Bronchial epithelial cell (primary cell): ENCODE measurements around the gene AGA. TPM values are rescaled to one million over a fixed set of nuclear protein-coding genes. Genes with fewer than 3 reads are reported as not detected.
A peak's percentile ranks its signal among the peaks of the same experiment; 100 is the strongest.

ENCODE experiments used
- DNase-seq: peaks from one replicate; pipeline ENCODE4 v3.0.0-alpha.2; 2010; ENCODE audit warnings: low read depth
- FAIRE-seq: peaks from 2 replicates; lab custom pipeline; 2011; peaks lifted over from hg19 to GRCh38; lab: Jason Lieb, UNC
- H3K27me3 ChIP-seq: 2 replicates; pipeline ENCODE4 v1.5.1; 2011; ENCODE audit warnings: low read length; ENCODE audit not compliant: control insufficient read depth, insufficient read depth
- H3K36me3 ChIP-seq: 2 replicates; pipeline ENCODE4 v1.5.1; 2011; ENCODE audit warnings: low read length; ENCODE audit not compliant: control insufficient read depth, insufficient read depth
- H3K4me3 ChIP-seq: 2 replicates; pipeline ENCODE4 v1.5.1; 2011; ENCODE audit warnings: mild to moderate bottlenecking, low read depth, low read length, control low read depth
- total RNA-seq: library from RNA; depleted of rRNA; stranded (reverse); fragments of >200 nt; gene quantifications from 2 replicates; pipeline ENCODE4 v1.2.1, GENCODE V29; 2014
- TF ChIP-seq, protein P1 (sequence below): IDR thresholded peaks from 2 replicates; pipeline ENCODE4 v1.5.1; 2011; ENCODE audit warnings: mild to moderate bottlenecking, moderate library complexity, low read length, control low read depth, inconsistent platforms; ENCODE audit not compliant: insufficient read depth, severe bottlenecking

The AGA gene
- total RNA-seq, 1 donor from 2014 or later: 71.3 TPM

DNA sequence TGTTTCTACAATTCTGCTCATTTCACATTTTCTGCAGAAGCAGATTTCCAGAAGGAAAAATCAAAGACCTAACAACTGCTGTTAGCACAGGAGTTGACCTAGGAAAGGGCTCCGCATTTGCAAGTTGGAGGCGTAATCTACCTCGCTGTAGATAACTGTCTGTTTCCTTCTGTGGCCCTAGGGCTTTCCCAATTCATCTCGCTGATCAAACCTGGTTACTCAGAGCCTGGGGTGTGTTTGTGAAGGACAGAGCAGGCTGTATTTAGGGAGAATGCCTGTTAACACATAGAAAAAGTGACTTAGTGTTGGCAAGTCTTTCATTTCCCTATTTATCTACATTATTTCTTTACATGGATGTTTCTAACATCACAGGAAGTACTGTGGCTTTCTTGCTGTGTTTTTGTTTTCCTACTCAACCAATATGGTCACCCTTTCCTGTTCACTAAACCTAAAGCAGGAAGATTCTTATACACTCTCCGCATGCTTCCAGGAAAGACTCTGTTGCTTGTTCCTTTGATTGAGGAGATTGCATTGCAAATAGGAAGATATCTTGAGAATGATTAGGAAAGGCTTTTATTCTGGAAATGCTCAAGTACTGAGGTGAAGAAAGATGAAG is 40.5 kb downstream of the AGA start:
- no peak for FAIRE-seq
- TF ChIP-seq, protein P1, sequence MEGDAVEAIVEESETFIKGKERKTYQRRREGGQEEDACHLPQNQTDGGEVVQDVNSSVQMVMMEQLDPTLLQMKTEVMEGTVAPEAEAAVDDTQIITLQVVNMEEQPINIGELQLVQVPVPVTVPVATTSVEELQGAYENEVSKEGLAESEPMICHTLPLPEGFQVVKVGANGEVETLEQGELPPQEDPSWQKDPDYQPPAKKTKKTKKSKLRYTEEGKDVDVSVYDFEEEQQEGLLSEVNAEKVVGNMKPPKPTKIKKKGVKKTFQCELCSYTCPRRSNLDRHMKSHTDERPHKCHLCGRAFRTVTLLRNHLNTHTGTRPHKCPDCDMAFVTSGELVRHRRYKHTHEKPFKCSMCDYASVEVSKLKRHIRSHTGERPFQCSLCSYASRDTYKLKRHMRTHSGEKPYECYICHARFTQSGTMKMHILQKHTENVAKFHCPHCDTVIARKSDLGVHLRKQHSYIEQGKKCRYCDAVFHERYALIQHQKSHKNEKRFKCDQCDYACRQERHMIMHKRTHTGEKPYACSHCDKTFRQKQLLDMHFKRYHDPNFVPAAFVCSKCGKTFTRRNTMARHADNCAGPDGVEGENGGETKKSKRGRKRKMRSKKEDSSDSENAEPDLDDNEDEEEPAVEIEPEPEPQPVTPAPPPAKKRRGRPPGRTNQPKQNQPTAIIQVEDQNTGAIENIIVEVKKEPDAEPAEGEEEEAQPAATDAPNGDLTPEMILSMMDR: no peak

DNA sequence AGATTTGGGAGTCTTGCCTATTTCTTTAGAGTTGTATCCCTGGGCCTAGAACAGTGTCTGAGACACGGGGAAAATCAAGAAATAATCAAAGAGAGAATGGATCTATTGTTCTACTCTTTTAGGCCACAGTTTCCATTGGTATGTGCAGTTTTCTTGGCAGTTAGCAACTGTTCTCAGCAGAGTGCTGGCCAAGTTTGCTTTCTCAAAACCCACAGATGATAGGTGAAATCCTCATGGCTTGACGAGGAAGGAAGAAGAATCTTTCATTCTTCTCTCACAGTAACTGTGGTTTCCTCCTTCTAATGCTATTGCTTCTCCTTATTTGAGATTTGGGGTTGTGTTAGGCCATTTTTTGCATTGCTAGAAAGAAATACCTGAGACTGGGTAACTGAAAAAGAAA is 42.2 kb downstream of the AGA start:
- TF ChIP-seq, protein P1: no peak
- FAIRE-seq (no peak), DNase-seq (no peak)
- Histone ChIP-seq H3K4me3 (no peak overlapping the region), H3K36me3 (no peaks in the 10 kb centered on the region), H3K27me3 (no peaks in the 10 kb centered on the region)

More for the DNA sequence above, 40.5 kb downstream of the AGA start:
- Histone ChIP-seq H3K27me3 (no peaks in the 10 kb centered on the region), H3K4me3 (no peak overlapping the region), H3K36me3 (no peaks in the 10 kb centered on the region)
- DNase-seq: no peak

DNA sequence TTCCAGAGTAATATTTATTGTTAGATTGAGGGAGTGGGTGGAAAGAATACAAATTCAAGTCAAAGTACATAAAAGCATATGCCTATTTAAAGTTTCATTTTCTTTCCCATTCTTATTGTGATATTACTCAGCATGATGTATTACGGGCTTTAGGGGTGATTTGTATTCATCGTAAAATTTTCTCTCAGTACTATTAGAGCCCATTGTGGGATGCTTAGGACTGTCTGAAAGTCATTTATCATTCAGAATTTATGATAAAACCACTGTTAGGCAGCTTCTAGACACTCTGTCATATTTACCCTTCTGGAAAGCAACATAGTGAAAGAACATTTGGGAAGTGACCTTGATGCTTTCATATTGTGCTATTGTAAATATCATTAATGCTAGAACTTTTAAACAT is 45.9 kb downstream of the AGA start:
- TF ChIP-seq, protein P1: no peak
- DNase-seq (no peak), FAIRE-seq (no peak)
- Histone ChIP-seq H3K36me3 (no peaks in the 10 kb centered on the region), H3K4me3 (no peak overlapping the region), H3K27me3 (no peaks in the 10 kb centered on the region)

DNA sequence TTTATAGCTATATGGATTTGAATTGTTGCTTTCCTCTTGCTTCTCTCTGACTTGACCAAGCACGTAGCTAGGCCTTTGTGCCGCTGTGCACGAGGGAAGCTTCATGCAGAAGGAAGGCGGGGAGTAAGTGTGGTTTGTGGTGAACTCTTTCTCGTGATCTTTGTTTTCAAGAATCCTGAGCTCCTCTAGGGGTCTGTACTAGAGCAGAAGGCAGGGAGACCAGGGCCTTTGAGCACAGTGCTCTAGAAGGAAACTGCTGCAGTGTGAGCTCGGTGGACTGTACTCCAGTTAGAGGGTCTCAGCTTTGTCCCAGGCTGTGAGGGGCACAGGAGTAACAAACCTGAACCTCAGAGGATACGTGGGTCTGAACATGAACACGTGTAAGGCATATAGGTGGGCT is 49.0 kb downstream of the AGA start:
- Histone ChIP-seq H3K27me3 (no peaks in the 10 kb centered on the region), H3K4me3 (no peak overlapping the region), H3K36me3 (no peaks in the 10 kb centered on the region)
- TF ChIP-seq, protein P1: no peak
- FAIRE-seq: no peak
- no peak for DNase-seq

DNA sequence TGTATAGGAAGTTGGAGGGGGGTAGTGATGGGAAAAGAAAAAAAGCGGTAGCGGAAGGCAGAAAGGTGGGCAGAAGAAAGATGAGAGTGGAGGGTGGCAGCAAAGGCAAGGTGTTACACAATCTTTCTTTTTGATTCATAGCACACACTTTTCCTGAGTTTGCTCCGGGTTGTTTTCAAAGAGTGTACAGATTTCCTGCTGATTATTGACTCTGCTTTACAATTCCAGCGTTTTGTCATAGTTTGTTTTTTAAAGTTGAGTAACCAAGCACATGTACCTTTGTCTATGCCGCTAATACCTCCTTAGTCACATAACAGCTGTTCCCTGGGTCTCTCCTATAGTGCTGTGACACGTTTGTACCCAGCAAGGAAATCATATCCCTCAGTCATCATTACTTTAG is 50.3 kb downstream of the AGA start:
- TF ChIP-seq, protein P1: no peak
- Histone ChIP-seq H3K27me3 (no peaks in the 10 kb centered on the region), H3K36me3 (no peaks in the 10 kb centered on the region), H3K4me3 (no peak overlapping the region)
- FAIRE-seq (no peak), DNase-seq (peak; percentile 61)

DNA sequence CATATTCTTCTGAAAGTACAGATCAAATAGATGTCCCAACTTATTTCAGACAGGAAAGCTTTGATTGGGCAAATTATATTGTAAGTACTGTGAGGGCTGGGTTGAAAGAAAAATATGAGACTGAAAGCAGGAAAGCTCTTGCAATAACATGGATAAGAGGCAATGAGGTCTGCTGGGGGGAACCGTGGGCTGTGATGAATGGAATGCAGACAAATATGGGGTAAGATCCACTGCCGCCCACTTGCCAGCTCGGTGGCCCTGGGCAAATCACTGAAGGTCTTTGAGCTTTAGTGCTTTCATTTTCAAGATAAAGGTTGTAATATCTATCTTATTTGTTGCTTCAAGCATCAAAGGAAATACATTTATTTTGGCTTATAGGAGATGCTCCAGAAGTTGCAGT is 51.0 kb downstream of the AGA start:
- Histone ChIP-seq H3K27me3 (no peaks in the 10 kb centered on the region), H3K4me3 (no peak overlapping the region), H3K36me3 (no peaks in the 10 kb centered on the region)
- DNase-seq: no peak
- TF ChIP-seq, protein P1: no peak
- FAIRE-seq: no peak
